ENCODE data around the gene CAPN15. TPM values are rescaled to one million over a fixed set of nuclear protein-coding genes. Genes with fewer than 3 reads are reported as not detected.
"Not testable (repeated sequence)": the region's sequence is repeated elsewhere in the genome, so short reads cannot be mapped to it uniquely, and the experiment has no call there.

Gene CAPN15
- total RNA-seq, 6 donors from 2014 or later = 27.3 to 84.5 (median 66.1) TPM

GRCh38 chr16:502179-502943, 25.2 kb upstream of the CAPN15 start:
- Histone ChIP-seq H3K4me1 (no peaks in the 10 kb centered on the region), H3K36me3 (peaks cover 0 to 28% (median 15%) of the 10 kb centered on the region in 4 donors), H3K27me3 (no peaks in the 10 kb centered on the region), H3K4me3 (no peak overlapping the region), H3K9me3 (no peaks in the 10 kb centered on the region), H3K27ac (no peak overlapping the region)
- 83 to 90% methylated on average over 13 to 22 of the region's 22 CpGs for WGBS, 2 donors
- DNase-seq (no peak), ATAC-seq (ENCODE audit: low FRiP score in 2 of 2) (peak in 1 of 2 donors; percentile 30)
- TF ChIP-seq POLR2A (IDR thresholded peaks at IDR 0.05) = no peak
- no peak for TF ChIP-seq POLR2AphosphoS5 (IDR thresholded peaks at IDR 0.05)
- no peak for TF ChIP-seq EP300 (IDR thresholded peaks at IDR 0.05)
- no peak for TF ChIP-seq CTCF (IDR thresholded peaks at IDR 0.05)

GRCh38 chr16:503150-504071, 24.1 kb upstream of the CAPN15 start:
- H3K4me1 ChIP-seq = no peaks in the 10 kb centered on the region
- ATAC-seq (ENCODE audit: low FRiP score in 2 of 2) = no peak
- TF ChIP-seq POLR2AphosphoS5 (IDR thresholded peaks at IDR 0.05) = no peak
- H3K4me3 ChIP-seq = no peak overlapping the region
- no peak overlapping the region for H3K27ac ChIP-seq
- peaks cover 0 to 27% (median 14%) of the 10 kb centered on the region in 4 donors for H3K36me3 ChIP-seq
- H3K9me3 ChIP-seq = no peaks in the 10 kb centered on the region
- WGBS, 2 donors = 91 to 94% methylated on average over 15 to 23 of the region's 23 CpGs
- no peaks in the 10 kb centered on the region for H3K27me3 ChIP-seq
- no peak for DNase-seq

- Histone ChIP-seq H3K27ac (no peak overlapping the region), H3K27me3 (no peaks in the 10 kb centered on the region), H3K36me3 (peaks cover 0 to 21% (median 9%) of the 10 kb centered on the region in 4 donors), H3K9me3 (no peaks in the 10 kb centered on the region), H3K4me1 (no peaks in the 10 kb centered on the region), H3K4me3 (no peak overlapping the region)
- TF ChIP-seq POLR2AphosphoS5 (IDR thresholded peaks at IDR 0.05) (no peak), POLR2A (IDR thresholded peaks at IDR 0.05) (no peak), CTCF (IDR thresholded peaks at IDR 0.05) (no peak), EP300 (IDR thresholded peaks at IDR 0.05) (no peak)
- ATAC-seq (ENCODE audit: low FRiP score in 2 of 2) (no peak), DNase-seq (no peak)
- WGBS, 2 donors = 92 to 93% methylated on average over 23 to 25 of the region's 33 CpGs
These were observed 21.9 kb upstream of the CAPN15 start for GRCh38 chr16:505479-506245.

- no peaks in the 10 kb centered on the region for H3K4me1 ChIP-seq
- H3K4me3 ChIP-seq = no peak overlapping the region
- H3K9me3 ChIP-seq = no peaks in the 10 kb centered on the region
- DNase-seq (no peak), ATAC-seq (ENCODE audit: low FRiP score in 2 of 2) (no peak)
- no peak for TF ChIP-seq POLR2AphosphoS5 (IDR thresholded peaks at IDR 0.05)
- TF ChIP-seq EP300 (IDR thresholded peaks at IDR 0.05) = no peak
- TF ChIP-seq POLR2A (IDR thresholded peaks at IDR 0.05) = no peak
- no peak for TF ChIP-seq CTCF (IDR thresholded peaks at IDR 0.05)
- H3K27me3 ChIP-seq = no peaks in the 10 kb centered on the region
- 93 to 97% methylated on average over 7 of the region's 7 CpGs for WGBS, 2 donors
- H3K36me3 ChIP-seq = peaks cover 0 to 21% (median 9%) of the 10 kb centered on the region in 4 donors
- no peak overlapping the region for H3K27ac ChIP-seq
These were observed 21.3 kb upstream of the CAPN15 start for GRCh38 chr16:506246-506546.

- H3K27ac ChIP-seq; DNase-seq; H3K4me1 ChIP-seq; H3K27me3 ChIP-seq; H3K4me3 ChIP-seq; ATAC-seq (ENCODE audit: low FRiP score in 2 of 2); H3K9me3 ChIP-seq: not testable (repeated sequence)
- peaks cover 0 to 22% (median 9%) of the 10 kb centered on the region in 4 donors for H3K36me3 ChIP-seq
- WGBS, 2 donors = 86 to 88% methylated on average over 14 of the region's 14 CpGs
These were observed 20.0 kb upstream of the CAPN15 start for GRCh38 chr16:507527-507926.
